Thyroid gland (tissue), 4 donors: Measurements from ENCODE around the gene JPT2. TPM values are rescaled to one million over a fixed set of nuclear protein-coding genes. Genes with fewer than 3 reads are reported as not detected.
"Not testable (repeated sequence)": the region's sequence is repeated elsewhere in the genome, so short reads cannot be mapped to it uniquely, and the experiment has no call there.

Experiments
- DNase-seq, 2 donors: peaks; one replicate each; pipeline ENCODE4 v3.0.0-alpha.2; 2019
- H3K27ac ChIP-seq, 3 donors: fragments of 200-600 bp; sonication (generic); 1 replicate in 2 of 3; 2 replicates in 1 of 3; pipeline ENCODE4 v1.5.1; 2016 to 2019; ENCODE audit warnings: mild to moderate bottlenecking in 1 of 3, moderate library complexity in 1 of 3
- H3K27me3 ChIP-seq: fragments of 200-600 bp; sonication (generic); one replicate; pipeline ENCODE4 v1.5.1; 2019
- H3K36me3 ChIP-seq, 2 donors: fragments of 200-600 bp; sonication (generic); one replicate each; pipeline ENCODE4 v1.5.1; 2016 to 2019
- H3K4me1 ChIP-seq, 2 donors: fragments of 200-600 bp; sonication (generic); one replicate each; pipeline ENCODE4 v1.5.1; 2017 to 2019
- H3K4me3 ChIP-seq, 3 donors: fragments of 200-600 bp; sonication (generic); replicated peaks in 1 of 3; 1 replicate in 2 of 3; 2 replicates in 1 of 3; pipeline ENCODE4 v1.5.1; 2016; ENCODE audit warnings: mild to moderate bottlenecking in 1 of 3
- H3K9me3 ChIP-seq: fragments of 200-600 bp; sonication (generic); one replicate; pipeline ENCODE4 v1.5.1; 2017
- POLR2A ChIP-seq, 2 donors: fragments of 450-650 bp; IDR thresholded peaks; one replicate each; pipeline ENCODE4 v1.6.1; 2017; ENCODE audit warnings: antibody characterized with exemption in 2 of 2, mild to moderate bottlenecking in 2 of 2, moderate library complexity in 1 of 2
- WGBS, 2 donors: methylation state at CpG; one replicate each; pipeline ENCODE4 v1.1.5; 2017; 5-methylcytosine and 5-hydroxymethylcytosine counted together
- intact Hi-C: fragments of 100-400 bp; cut with DNase I; formaldehyde crosslinking; loops from one replicate; pipeline ENCODE4 v1.15.1; 2023
- total RNA-seq, 4 donors: library from RNA; depleted of rRNA; stranded (reverse); fragments of >200 nt; gene quantifications; one replicate each; pipeline ENCODE4 v1.2.3, GENCODE V29; 2016
- TF ChIP-seq, protein P1 (sequence below), 6 experiments: fragments of 200-600 bp in 3 of 6; fragments of 450-650 bp in 3 of 6; sonication (generic) in 3 of 6; IDR thresholded peaks; one replicate each; pipeline ENCODE4 v1.5.1; 2016 to 2019; ENCODE audit warnings: antibody characterized with exemption in 6 of 6, mild to moderate bottlenecking in 2 of 6, inconsistent platforms in 1 of 6, moderate library complexity in 1 of 6

JPT2 gene
- total RNA-seq, 4 donors from 2014 or later, result 30.8 to 50.3 (median 44.9) TPM

DNA sequence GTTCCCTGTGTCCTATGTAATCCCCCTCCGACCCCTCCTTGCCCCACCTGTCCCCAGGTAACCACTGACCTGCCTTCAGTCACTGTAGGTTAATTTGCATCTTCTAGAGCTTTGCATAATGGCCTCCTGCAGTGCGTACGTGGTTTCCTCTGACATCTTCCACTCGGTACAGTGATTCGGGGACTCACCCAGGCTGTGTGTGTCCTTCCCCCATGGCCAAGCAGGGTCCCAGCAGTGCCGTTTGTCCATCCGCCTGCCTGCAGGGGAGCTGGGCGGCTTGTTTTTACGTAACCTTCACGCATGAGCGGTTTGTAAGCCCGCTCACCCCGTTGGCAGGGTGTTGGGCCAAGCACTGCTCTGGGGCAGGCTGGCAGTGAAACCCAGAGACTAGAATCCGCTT is 35.9 kb downstream of the JPT2 start:
- DNase-seq, result peak; percentile 83 to 88
- intact Hi-C loops, result no loop called here
- peak overlapping the region; percentile 70 to 80 (median 80) for H3K27ac ChIP-seq
- TF ChIP-seq, protein P1, sequence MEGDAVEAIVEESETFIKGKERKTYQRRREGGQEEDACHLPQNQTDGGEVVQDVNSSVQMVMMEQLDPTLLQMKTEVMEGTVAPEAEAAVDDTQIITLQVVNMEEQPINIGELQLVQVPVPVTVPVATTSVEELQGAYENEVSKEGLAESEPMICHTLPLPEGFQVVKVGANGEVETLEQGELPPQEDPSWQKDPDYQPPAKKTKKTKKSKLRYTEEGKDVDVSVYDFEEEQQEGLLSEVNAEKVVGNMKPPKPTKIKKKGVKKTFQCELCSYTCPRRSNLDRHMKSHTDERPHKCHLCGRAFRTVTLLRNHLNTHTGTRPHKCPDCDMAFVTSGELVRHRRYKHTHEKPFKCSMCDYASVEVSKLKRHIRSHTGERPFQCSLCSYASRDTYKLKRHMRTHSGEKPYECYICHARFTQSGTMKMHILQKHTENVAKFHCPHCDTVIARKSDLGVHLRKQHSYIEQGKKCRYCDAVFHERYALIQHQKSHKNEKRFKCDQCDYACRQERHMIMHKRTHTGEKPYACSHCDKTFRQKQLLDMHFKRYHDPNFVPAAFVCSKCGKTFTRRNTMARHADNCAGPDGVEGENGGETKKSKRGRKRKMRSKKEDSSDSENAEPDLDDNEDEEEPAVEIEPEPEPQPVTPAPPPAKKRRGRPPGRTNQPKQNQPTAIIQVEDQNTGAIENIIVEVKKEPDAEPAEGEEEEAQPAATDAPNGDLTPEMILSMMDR (IDR thresholded peaks at IDR 0.05), result no peak
- TF ChIP-seq POLR2A (IDR thresholded peaks at IDR 0.05), result peak in 1 of 2 donors; percentile 20
- no peak overlapping the region for H3K4me3 ChIP-seq
- peaks cover 16 to 26% of the 10 kb centered on the region in 2 donors for H3K4me1 ChIP-seq
- WGBS, 2 donors, result 46 to 52% methylated on average over 10 to 14 of the region's 14 CpGs
- no peaks in the 10 kb centered on the region for H3K9me3 ChIP-seq
- no peaks in the 10 kb centered on the region for H3K36me3 ChIP-seq
- no peaks in the 10 kb centered on the region for H3K27me3 ChIP-seq

DNA sequence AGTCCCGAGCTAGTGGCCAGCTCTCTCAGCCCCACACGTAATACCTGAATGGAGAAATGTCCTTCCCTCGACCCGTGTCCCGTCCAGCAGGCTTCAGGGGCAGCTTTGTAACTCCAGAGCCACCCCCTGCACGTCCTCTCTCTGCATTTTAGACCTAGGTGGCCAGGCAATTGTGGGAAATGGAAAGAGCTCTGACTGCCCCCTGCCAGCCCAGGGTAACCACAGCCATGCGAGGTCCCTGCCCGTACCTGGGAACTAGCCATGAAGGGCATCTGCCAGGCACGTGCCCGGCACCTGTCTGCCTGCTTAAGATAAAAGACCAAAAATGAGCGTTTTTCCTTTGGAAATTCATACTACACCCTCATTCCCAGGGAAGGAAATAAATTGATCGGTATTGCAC is 37.1 kb downstream of the JPT2 start:
- TF ChIP-seq, protein P1 (IDR thresholded peaks at IDR 0.05), result no peak
- TF ChIP-seq POLR2A (IDR thresholded peaks at IDR 0.05), result no peak
- 92 to 96% methylated on average over 12 of the region's 12 CpGs for WGBS, 2 donors
- no peaks in the 10 kb centered on the region for H3K27me3 ChIP-seq
- intact Hi-C loops, result no loop called here
- no peak for DNase-seq
- no peaks in the 10 kb centered on the region for H3K36me3 ChIP-seq
- H3K4me1 ChIP-seq, result peaks cover 20 to 26% of the 10 kb centered on the region in 2 donors
- H3K9me3 ChIP-seq, result no peaks in the 10 kb centered on the region
- H3K27ac ChIP-seq, result no peak overlapping the region
- no peak overlapping the region for H3K4me3 ChIP-seq

DNA sequence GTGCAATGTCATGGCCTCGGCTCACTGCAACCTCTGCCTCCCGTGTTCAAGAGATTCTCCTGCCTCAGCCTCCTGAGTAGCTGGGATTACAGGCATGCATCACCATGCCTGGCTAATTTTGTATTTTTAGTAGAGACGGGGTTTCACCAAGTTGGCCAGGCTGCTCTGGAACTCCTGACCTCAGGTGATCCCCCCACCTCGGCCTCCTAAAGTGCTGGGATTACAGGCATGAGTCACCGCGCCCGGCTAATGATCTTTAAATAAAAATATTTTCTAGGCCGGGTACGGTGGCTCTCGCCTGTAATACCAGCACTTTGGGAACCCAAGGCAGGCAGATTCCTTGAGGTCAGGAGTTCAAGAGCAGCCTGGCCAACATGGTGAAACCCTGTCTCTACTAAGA is 40.2 kb downstream of the JPT2 start:
- intact Hi-C loops, result not testable (repeated sequence)

DNA sequence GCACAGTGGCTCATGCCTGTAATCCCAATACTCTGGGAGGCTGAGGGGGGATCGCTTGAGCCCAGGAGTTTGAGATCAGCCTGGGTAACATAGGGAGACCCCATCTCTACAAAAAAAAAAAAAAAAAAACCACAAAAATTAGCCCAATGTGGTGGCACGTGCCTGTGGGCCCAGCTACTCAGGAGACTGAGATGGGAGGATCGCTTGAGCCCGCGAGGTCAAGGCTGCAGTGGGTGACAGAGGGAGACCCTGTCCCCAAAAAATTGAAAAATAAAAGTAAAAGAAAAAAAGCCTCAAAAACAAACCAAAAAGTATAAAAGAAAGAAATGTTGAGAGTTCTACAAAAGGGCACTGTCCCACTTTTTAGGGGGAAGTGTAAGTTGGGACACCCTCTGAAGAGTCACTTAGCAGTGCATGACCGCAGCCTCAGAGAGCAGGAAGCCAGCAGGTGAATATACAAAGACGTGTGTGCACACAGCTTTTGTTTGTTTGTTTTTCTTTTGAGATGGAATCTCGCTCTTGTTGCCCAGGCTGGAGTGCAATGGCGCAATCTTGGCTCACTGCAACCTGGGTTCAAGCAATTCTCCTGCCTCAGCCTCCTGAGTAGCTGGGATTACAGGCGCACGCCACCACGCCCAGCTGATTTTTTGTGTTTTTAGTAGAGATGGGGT is 41.6 kb downstream of the JPT2 start:
- DNase-seq, result peak; percentile 23 to 47
- 77 to 79% methylated on average over 12 of the region's 12 CpGs for WGBS, 2 donors
- H3K9me3 ChIP-seq, H3K27ac ChIP-seq, intact Hi-C loops, H3K27me3 ChIP-seq, H3K36me3 ChIP-seq, H3K4me3 ChIP-seq: not testable (repeated sequence)
- peaks cover 14 to 27% of the 10 kb centered on the region in 2 donors for H3K4me1 ChIP-seq

More for the DNA sequence above, 40.2 kb downstream of the JPT2 start:
- not testable (repeated sequence) for H3K4me3 ChIP-seq, H3K9me3 ChIP-seq, DNase-seq, H3K27me3 ChIP-seq, H3K36me3 ChIP-seq, H3K27ac ChIP-seq
- WGBS, 2 donors, result 89 to 97% methylated on average over 10 of the region's 10 CpGs
- H3K4me1 ChIP-seq, result peaks cover 24 to 35% of the 10 kb centered on the region in 2 donors

DNA sequence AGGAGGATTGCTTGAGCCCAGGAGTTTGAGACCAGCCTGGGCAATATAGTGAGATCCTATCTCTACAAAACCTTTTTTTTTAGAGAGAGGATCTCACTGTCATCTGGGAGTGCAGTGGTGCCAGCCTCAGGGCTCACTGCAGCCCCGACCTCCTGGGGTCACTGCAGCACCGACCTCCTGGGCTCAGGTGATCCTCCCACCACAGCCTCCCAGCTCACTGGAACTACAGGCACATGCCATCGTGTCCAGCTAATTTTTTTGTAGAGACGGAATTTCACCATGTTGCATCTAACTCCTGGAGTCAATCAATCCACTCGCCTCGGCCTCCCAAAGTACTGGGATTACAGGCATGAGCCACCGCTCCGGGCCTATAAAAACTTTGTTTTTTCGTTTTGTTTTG is 43.3 kb downstream of the JPT2 start:
- no peak for TF ChIP-seq POLR2A (IDR thresholded peaks at IDR 0.05)
- TF ChIP-seq, protein P1 (IDR thresholded peaks at IDR 0.05), result no peak
- Histone ChIP-seq H3K27ac (peak overlapping the region in 1 of 3 donors; percentile 65), H3K36me3 (peaks cover 10 to 11% of the 10 kb centered on the region in 2 donors), H3K27me3 (no peaks in the 10 kb centered on the region), H3K9me3 (no peaks in the 10 kb centered on the region), H3K4me3 (no peak overlapping the region), H3K4me1 (peaks cover 14 to 27% of the 10 kb centered on the region in 2 donors)
- DNase-seq, result no peak
- WGBS, 2 donors, result 93 to 96% methylated on average over 8 to 9 of the region's 9 CpGs
- intact Hi-C loops, result no loop called here

DNA sequence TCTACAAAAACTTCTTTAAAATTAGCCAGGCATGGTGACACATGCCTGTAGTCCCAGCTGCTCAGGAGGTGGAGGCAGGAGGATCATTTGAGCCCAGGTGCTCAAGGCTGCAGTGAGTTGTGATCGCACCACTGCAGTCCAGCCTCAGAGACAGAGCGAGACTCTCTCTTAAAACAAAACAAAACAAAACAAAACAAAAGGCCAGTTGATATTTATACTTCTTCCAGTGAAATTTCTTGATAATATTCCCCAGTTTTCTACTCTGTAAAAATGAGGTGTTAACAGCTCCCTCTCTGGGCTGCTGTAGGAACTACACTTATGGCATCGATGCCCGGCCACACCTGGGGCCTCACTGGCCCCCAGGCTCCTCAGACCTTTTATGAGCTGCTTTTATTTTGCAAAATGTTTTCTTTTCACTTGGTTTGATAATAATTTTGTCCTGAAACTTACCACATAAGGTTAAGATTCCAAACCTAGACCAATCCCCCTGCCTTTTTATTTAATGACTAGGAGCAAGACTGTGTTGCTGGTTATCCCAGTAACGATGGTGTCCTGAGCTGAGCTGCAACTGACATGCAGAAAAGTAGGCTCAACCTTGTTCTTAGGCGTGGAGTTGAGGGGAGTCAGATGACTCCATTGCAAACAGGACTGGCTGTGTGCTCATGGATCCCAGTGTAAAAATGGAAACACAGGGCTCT is 45.5 kb downstream of the JPT2 start:
- Histone ChIP-seq H3K4me3 (no peak overlapping the region), H3K9me3 (no peaks in the 10 kb centered on the region), H3K27me3 (no peaks in the 10 kb centered on the region), H3K27ac (peak overlapping the region in 2 of 3 donors; percentile 32 to 39), H3K36me3 (peaks cover 14 to 22% of the 10 kb centered on the region in 2 donors), H3K4me1 (peaks cover 14 to 27% of the 10 kb centered on the region in 2 donors)
- 41 to 48% methylated on average over 6 of the region's 6 CpGs for WGBS, 2 donors
- TF ChIP-seq, protein P1 (IDR thresholded peaks at IDR 0.05), result peak; percentile 65 to 88 (median 70)
- no peak for TF ChIP-seq POLR2A (IDR thresholded peaks at IDR 0.05)
- intact Hi-C loops, result no loop called here
- peak; percentile 49 to 62 for DNase-seq
